HepG2 (cell line): Measurements from ENCODE around the gene DAPL1. TPM values are rescaled to one million over a fixed set of nuclear protein-coding genes. Genes with fewer than 3 reads are reported as not detected.

Source experiments
- ATAC-seq: fragments of 200-7000 bp; cut with Tn5 transposase; 3 replicates; pipeline ENCODE4 v1.9.1; 2020; ENCODE audit warnings: mild to moderate bottlenecking, moderate library complexity
- BruUV-seq: library from RNA; stranded (reverse); fragments of 400-500 nt; replicated peaks from 2 replicates; lab custom pipeline; 2021; lab: Mats Ljungman, UMichigan
- CTCF ChIA-PET: fragments of 300-600 bp; formaldehyde crosslinking; extraction: SDS; loops from one replicate; lab custom pipeline; 2021; ENCODE audit warnings: low total read pairs, inconsistent platforms, low intra/inter-chr PET ratio; lab: Yijun Ruan, JAX
- POLR2A ChIA-PET: fragments of 350-600 bp; sonication (Branson Sonifier 250); formaldehyde crosslinking; loops from one replicate; lab custom pipeline; 2020; ENCODE audit warnings: antibody characterized with exemption, inconsistent platforms; lab: Yijun Ruan, JAX
- DNase-seq: peaks from one replicate; pipeline ENCODE4 v3.0.0-alpha.2; 2015; ENCODE audit warnings: low spot score
- FAIRE-seq: peaks from 3 replicates; lab custom pipeline; 2011; peaks lifted over from hg19 to GRCh38; lab: Jason Lieb, UNC
- H2AFZ ChIP-seq: one replicate; pipeline ENCODE4 v1.6.1; 2011; ENCODE audit warnings: low read length, inconsistent platforms
- H3K27ac ChIP-seq: fragments of 300-600 bp; 3 replicates; pipeline ENCODE4 v1.8.0; 2011; ENCODE audit warnings: mixed run types, mild to moderate bottlenecking, mixed read lengths, low read length, inconsistent platforms; ENCODE audit not compliant: insufficient read depth; ENCODE audit errors: extremely low read length
- H3K27me3 ChIP-seq, 2 experiments: fragments of 200-600 bp in 1 of 2; 2 replicates in 1 of 2; 3 replicates in 1 of 2; pipeline versions ENCODE4 v1.6.0 to v1.8.0; 2011; ENCODE audit warnings: low read length in 2 of 2, mild to moderate bottlenecking in 2 of 2, moderate library complexity in 2 of 2, inconsistent platforms in 1 of 2; ENCODE audit not compliant: insufficient read depth in 2 of 2, control insufficient read depth in 1 of 2
- H3K36me3 ChIP-seq, 2 experiments: fragments of 200-600 bp in 1 of 2; replicated peaks in 1 of 2; 2 replicates in 1 of 2; 3 replicates in 1 of 2; pipeline versions ENCODE4 v1.5.1 to v1.8.0; 2011; ENCODE audit warnings: low read length in 2 of 2, inconsistent platforms in 1 of 2; ENCODE audit not compliant: insufficient read depth in 2 of 2, control insufficient read depth in 1 of 2
- H3K4me1 ChIP-seq: 2 replicates; pipeline ENCODE4 v1.5.1; 2012; ENCODE audit warnings: low read length, inconsistent platforms; ENCODE audit not compliant: insufficient read depth
- H3K4me2 ChIP-seq: 2 replicates; pipeline ENCODE4 v1.6.0; 2011; ENCODE audit warnings: low read depth, low read length, inconsistent platforms
- H3K4me3 ChIP-seq, 3 experiments: fragments of 200-600 bp in 1 of 3; sonication (generic), shearing (Covaris generic) in 1 of 3; replicated peaks in 1 of 3; 2 replicates each; pipeline ENCODE4 v1.5.1; 2011 to 2016; ENCODE audit warnings: low read length in 3 of 3, inconsistent platforms in 2 of 3, low read depth in 2 of 3, mild to moderate bottlenecking in 2 of 3, control low read depth in 1 of 3, mixed read lengths in 1 of 3; ENCODE audit not compliant: insufficient read depth in 1 of 3
- H3K79me2 ChIP-seq: one replicate; pipeline ENCODE4 v1.6.1; 2011; ENCODE audit warnings: low read length, inconsistent platforms; ENCODE audit not compliant: insufficient read depth
- H3K9ac ChIP-seq: 2 replicates; pipeline ENCODE4 v1.6.0; 2011; ENCODE audit warnings: mild to moderate bottlenecking, low read depth, low read length, inconsistent platforms; ENCODE audit not compliant: insufficient read depth
- H3K9me3 ChIP-seq: 2 replicates; pipeline ENCODE4 v1.5.1; 2012; ENCODE audit warnings: mild to moderate bottlenecking, low read length
- H4K20me1 ChIP-seq: 2 replicates; pipeline ENCODE4 v1.6.0; 2011; ENCODE audit warnings: inconsistent platforms, mild to moderate bottlenecking, low read length, moderate library complexity; ENCODE audit not compliant: insufficient read depth
- ATF7-NPFF ChIP-seq: sonication (generic); formaldehyde crosslinking; IDR thresholded peaks from 2 replicates; pipeline ENCODE4 v1.8.1; 2023; ENCODE audit warnings: mild to moderate bottlenecking, low read depth, missing genetic modification reagents, moderate library complexity
- MXD4 ChIP-seq: IDR thresholded peaks from 2 replicates; pipeline ENCODE4 v1.6.1; 2016; ENCODE audit warnings: mild to moderate bottlenecking, missing biosample characterization, missing genetic modification reagents
- NFE2L1 ChIP-seq: sonication (generic); formaldehyde crosslinking; IDR thresholded peaks from 2 replicates; pipeline ENCODE4 v1.4.0; 2020; ENCODE audit warnings: missing genetic modification reagents, mild to moderate bottlenecking, borderline replicate concordance
- NR1H2 ChIP-seq: sonication (generic); formaldehyde crosslinking; IDR thresholded peaks from 2 replicates; pipeline ENCODE4 v1.8.1; 2022; ENCODE audit warnings: low read depth, missing genetic modification reagents, borderline replicate concordance
- TOPORS ChIP-seq: sonication (generic); formaldehyde crosslinking; IDR thresholded peaks from 2 replicates; pipeline ENCODE4 v1.8.0; 2023; ENCODE audit warnings: mild to moderate bottlenecking, missing genetic modification reagents
- YEATS4 ChIP-seq: sonication (generic); formaldehyde crosslinking; IDR thresholded peaks from 2 replicates; pipeline ENCODE4 v1.4.0; 2020; ENCODE audit warnings: missing genetic modification reagents, borderline replicate concordance
- ZNF547 ChIP-seq: sonication (generic); formaldehyde crosslinking; IDR thresholded peaks from 2 replicates; pipeline ENCODE4 v1.5.1; 2020; ENCODE audit warnings: mild to moderate bottlenecking, missing genetic modification reagents
- ZSCAN29 ChIP-seq: sonication (generic); formaldehyde crosslinking; conservative IDR thresholded peaks from 2 replicates; pipeline ENCODE4 v1.4.0; 2020; ENCODE audit warnings: mild to moderate bottlenecking, missing genetic modification reagents
- WGBS: methylation state at CpG from one replicate; pipeline ENCODE4 v1.1.6; 2017; ENCODE audit warnings: low lambda C conversion rate; 5-methylcytosine and 5-hydroxymethylcytosine counted together
- in situ Hi-C: cut with HindIII; loops from 2 replicates; pipeline ENCODE4 v1.10.0; 2017; ENCODE audit warnings: low pct_unique_long_range_greater_than_20kb; ENCODE audit not compliant: extremely low pct_ligation_motif_present
- intact Hi-C: fragments of 100-400 bp; cut with micrococcal nuclease; formaldehyde crosslinking; loops from one replicate; pipeline ENCODE4 v1.10.0; 2022; ENCODE audit not compliant: unreplicated experiment
- polyA plus RNA-seq, 8 experiments: library from polyadenylated mRNA; depleted of rRNA in 3 of 8; stranded (reverse) in 7 of 8; unstranded in 1 of 8; fragments of >200 nt; fragmentation: Illumina TruSeq in 4 of 8; extraction: Trizol in 4 of 8; gene quantifications; 2 replicates each; pipeline versions ENCODE4 v1.2.1 to v1.2.3, GENCODE V29; 2011 to 2016; ENCODE audit warnings: low read depth in 4 of 8, missing spikeins in 1 of 8, mixed read lengths in 1 of 8; ENCODE audit not compliant: insufficient read depth in 1 of 8
- total RNA-seq, 5 experiments: library from RNA; depleted of rRNA; stranded (reverse); fragments of >200 nt; fragmentation: Illumina TruSeq; extraction: Trizol; gene quantifications; 2 replicates each; pipeline ENCODE4 v1.2.3, GENCODE V29; 2016; ENCODE audit warnings: low read depth in 1 of 5
- TF ChIP-seq, protein P1 (sequence below): sonication (generic); formaldehyde crosslinking; IDR thresholded peaks from 2 replicates; pipeline ENCODE4 v1.4.0; 2020; ENCODE audit warnings: missing genetic modification reagents

DAPL1 gene
- total and polyA plus RNA-seq, 2 of the 13 experiments (the other 11 are each of a cell fraction or from before 2014, with no cell fraction given) = not detected

DNA sequence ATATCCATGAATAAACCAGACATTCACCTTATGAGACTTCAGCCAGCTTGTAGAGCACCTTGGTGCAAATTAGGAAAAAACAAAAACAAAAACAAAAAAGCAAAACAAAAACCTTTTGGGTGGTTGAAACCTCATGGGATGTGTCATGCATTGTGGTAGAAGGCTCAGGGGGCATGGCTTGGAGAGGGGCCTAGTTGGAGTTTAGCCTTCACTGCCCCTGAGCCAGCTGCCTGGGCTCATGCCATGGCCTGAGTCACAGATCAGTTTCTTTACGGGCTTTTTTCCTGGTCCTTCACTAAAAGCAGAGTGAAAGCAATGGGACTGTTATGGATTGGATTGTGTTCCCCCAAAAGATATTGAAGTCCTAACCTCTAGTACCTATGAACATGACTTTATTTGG is 22.0 kb upstream of the DAPL1 start (continued):
- TF ChIP-seq, protein P1, sequence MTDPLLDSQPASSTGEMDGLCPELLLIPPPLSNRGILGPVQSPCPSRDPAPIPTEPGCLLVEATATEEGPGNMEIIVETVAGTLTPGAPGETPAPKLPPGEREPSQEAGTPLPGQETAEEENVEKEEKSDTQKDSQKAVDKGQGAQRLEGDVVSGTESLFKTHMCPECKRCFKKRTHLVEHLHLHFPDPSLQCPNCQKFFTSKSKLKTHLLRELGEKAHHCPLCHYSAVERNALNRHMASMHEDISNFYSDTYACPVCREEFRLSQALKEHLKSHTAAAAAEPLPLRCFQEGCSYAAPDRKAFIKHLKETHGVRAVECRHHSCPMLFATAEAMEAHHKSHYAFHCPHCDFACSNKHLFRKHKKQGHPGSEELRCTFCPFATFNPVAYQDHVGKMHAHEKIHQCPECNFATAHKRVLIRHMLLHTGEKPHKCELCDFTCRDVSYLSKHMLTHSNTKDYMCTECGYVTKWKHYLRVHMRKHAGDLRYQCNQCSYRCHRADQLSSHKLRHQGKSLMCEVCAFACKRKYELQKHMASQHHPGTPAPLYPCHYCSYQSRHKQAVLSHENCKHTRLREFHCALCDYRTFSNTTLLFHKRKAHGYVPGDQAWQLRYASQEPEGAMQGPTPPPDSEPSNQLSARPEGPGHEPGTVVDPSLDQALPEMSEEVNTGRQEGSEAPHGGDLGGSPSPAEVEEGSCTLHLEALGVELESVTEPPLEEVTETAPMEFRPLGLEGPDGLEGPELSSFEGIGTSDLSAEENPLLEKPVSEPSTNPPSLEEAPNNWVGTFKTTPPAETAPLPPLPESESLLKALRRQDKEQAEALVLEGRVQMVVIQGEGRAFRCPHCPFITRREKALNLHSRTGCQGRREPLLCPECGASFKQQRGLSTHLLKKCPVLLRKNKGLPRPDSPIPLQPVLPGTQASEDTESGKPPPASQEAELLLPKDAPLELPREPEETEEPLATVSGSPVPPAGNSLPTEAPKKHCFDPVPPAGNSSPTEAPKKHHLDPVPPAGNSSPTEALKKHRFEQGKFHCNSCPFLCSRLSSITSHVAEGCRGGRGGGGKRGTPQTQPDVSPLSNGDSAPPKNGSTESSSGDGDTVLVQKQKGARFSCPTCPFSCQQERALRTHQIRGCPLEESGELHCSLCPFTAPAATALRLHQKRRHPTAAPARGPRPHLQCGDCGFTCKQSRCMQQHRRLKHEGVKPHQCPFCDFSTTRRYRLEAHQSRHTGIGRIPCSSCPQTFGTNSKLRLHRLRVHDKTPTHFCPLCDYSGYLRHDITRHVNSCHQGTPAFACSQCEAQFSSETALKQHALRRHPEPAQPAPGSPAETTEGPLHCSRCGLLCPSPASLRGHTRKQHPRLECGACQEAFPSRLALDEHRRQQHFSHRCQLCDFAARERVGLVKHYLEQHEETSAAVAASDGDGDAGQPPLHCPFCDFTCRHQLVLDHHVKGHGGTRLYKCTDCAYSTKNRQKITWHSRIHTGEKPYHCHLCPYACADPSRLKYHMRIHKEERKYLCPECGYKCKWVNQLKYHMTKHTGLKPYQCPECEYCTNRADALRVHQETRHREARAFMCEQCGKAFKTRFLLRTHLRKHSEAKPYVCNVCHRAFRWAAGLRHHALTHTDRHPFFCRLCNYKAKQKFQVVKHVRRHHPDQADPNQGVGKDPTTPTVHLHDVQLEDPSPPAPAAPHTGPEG = no peak

DNA sequence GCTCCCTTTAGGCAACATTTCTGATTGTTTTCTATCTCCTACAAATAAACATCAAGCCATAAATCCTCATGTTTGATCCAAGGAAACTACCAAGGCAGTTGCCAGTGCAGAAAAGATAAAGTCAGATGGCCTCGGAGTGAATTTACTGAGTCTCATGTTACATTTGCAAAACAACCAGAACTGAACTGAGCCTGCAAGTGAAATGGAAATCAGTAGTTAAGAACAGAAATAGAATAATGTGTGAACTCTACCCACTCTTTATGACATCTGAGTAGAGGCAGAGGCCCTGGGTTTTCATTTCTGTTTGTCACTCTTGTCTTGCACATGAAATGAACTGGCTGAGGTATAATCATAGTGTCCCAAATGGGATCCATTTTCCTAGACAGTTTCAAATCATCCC is 20.4 kb upstream of the DAPL1 start:
- Histone ChIP-seq H3K4me1 (no peaks in the 10 kb centered on the region), H2AFZ (no peak overlapping the region), H3K36me3 (no peaks in the 10 kb centered on the region), H3K79me2 (no peaks in the 10 kb centered on the region), H3K27ac (no peak overlapping the region), H3K4me3 (no peak overlapping the region), H3K9ac (no peak overlapping the region), H3K9me3 (no peaks in the 10 kb centered on the region), H3K4me2 (no peak overlapping the region), H3K27me3 (peaks cover 0 to 10% of the 10 kb centered on the region in 2 experiments; a peak in 3 of 5 replicates), H4K20me1 (no peaks in the 10 kb centered on the region)
- ChIA-PET CTCF (no interaction called here), POLR2A (no interaction called here)
- intact Hi-C loops (no loop called here), in situ Hi-C loops (no loop called here)
- DNase-seq = no peak
- no peak for ATAC-seq
- 0% methylated on average over 1 of the region's 1 CpG for WGBS
- FAIRE-seq = no peak
- no peak for TF ChIP-seq ZSCAN29 (CRISPR knock-in tag)
- no peak for TF ChIP-seq YEATS4 (CRISPR knock-in tag)
- no peak for TF ChIP-seq ZNF547 (CRISPR knock-in tag)
- TF ChIP-seq NR1H2 = no peak
- no peak for TF ChIP-seq TOPORS (CRISPR knock-in tag)
- TF ChIP-seq NFE2L1 (CRISPR knock-in tag) = no peak
- TF ChIP-seq MXD4 (CRISPR knock-in tag) = no peak
- no peak for TF ChIP-seq ATF7-NPFF (CRISPR knock-in tag)
- BruUV-seq = no TSS peak
